ENCODE data around the gene MYF5.
A peak's percentile ranks its signal among the peaks of the same experiment; 100 is the strongest.

DNA sequence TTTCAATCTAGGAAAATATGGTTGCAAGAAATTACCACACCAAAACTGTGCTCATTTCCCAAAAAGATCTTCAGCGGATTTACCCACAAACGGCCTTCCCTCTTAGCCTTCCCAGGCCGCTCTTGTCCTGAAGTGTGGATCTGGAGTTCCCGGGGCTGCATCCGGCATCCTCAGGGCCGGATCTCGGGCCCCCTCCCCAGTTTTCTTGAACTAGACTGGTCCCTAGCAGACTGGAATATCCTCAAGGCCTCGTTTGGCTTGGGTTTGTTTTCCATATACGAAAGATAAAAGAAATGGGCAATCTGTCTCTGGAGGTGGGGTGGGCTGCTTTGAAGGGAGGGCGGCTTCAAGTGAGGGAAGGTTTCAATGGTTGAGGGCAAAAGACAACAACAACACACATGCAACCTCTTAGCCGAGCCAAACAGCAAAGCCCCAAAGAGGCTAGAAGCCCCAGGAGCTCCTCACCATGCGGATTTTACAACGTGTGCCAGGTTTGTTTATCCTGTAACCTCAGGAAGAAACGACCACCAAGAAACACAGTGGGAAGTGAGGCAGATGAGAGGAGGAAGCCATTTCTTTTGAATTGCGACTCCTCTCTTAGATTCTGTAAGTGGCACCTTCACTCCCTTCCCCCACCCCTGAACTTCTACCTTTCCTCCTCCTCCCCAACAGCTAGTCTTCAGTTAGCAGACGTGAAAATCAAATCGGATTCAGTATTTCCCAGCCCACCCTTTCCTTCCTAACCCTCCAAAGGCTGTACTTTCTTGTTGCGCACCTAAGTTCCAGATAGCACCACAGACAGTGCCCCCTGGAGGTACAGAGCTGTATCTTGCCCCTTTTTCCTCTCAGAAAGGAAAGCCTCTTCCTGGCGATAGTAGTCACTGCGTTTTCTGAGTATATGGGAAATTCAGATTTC lies 6.6 kb upstream of the MYF5 start:
- TF ChIP-seq, protein P1, sequence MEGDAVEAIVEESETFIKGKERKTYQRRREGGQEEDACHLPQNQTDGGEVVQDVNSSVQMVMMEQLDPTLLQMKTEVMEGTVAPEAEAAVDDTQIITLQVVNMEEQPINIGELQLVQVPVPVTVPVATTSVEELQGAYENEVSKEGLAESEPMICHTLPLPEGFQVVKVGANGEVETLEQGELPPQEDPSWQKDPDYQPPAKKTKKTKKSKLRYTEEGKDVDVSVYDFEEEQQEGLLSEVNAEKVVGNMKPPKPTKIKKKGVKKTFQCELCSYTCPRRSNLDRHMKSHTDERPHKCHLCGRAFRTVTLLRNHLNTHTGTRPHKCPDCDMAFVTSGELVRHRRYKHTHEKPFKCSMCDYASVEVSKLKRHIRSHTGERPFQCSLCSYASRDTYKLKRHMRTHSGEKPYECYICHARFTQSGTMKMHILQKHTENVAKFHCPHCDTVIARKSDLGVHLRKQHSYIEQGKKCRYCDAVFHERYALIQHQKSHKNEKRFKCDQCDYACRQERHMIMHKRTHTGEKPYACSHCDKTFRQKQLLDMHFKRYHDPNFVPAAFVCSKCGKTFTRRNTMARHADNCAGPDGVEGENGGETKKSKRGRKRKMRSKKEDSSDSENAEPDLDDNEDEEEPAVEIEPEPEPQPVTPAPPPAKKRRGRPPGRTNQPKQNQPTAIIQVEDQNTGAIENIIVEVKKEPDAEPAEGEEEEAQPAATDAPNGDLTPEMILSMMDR (IDR thresholded peaks at IDR 0.05), result peak in 4 of 12 donors; percentile 5 to 16 (median 9)
- TF ChIP-seq POLR2A (IDR thresholded peaks at IDR 0.05), result no peak
